Mesendoderm (in vitro differentiated cells): ENCODE measurements around the gene MRO.

Experiments used
- DNase-seq: peaks from one replicate; pipeline ENCODE4 v3.0.0; 2013
- H2AK5ac ChIP-seq: 2 replicates; pipeline ENCODE4 v1.6.1; 2013; ENCODE audit warnings: low read length, inconsistent platforms
- H2BK120ac ChIP-seq: 2 replicates; pipeline ENCODE4 v1.6.1; 2013; ENCODE audit warnings: low read depth, mild to moderate bottlenecking, low read length, moderate library complexity, mixed read lengths
- H2BK15ac ChIP-seq: replicated peaks from 2 replicates; pipeline ENCODE4 v1.6.1; 2013; ENCODE audit warnings: low read depth, mild to moderate bottlenecking, moderate library complexity
- H2BK5ac ChIP-seq: 2 replicates; pipeline ENCODE4 v1.6.1; 2013; ENCODE audit warnings: low read length, inconsistent platforms
- H3K18ac ChIP-seq: 2 replicates; pipeline ENCODE4 v1.6.1; 2013; ENCODE audit warnings: mild to moderate bottlenecking, low read length, mixed read lengths
- H3K23ac ChIP-seq: one replicate; pipeline ENCODE4 v1.6.1; 2013; ENCODE audit warnings: low read length
- H3K27ac ChIP-seq: 2 replicates; pipeline ENCODE4 v1.5.1; 2013; ENCODE audit warnings: low read depth, mild to moderate bottlenecking, inconsistent platforms, low read length, moderate library complexity
- H3K27me3 ChIP-seq: 2 replicates; pipeline ENCODE4 v1.6.1; 2013; ENCODE audit warnings: low read length, control low read depth, mild to moderate bottlenecking, inconsistent platforms; ENCODE audit not compliant: insufficient read depth, poor library complexity
- H3K36me3 ChIP-seq: 2 replicates; pipeline ENCODE4 v1.6.1; 2013; ENCODE audit warnings: low read length, inconsistent platforms; ENCODE audit not compliant: control insufficient read depth, insufficient read depth
- H3K4ac ChIP-seq: one replicate; pipeline ENCODE4 v1.6.1; 2013; ENCODE audit warnings: low read depth, mild to moderate bottlenecking, low read length, moderate library complexity
- H3K4me1 ChIP-seq: 2 replicates; pipeline ENCODE4 v1.6.1; 2013; ENCODE audit warnings: low read depth, low read length, inconsistent platforms; ENCODE audit not compliant: control insufficient read depth
- H3K4me2 ChIP-seq: 2 replicates; pipeline ENCODE4 v1.6.1; 2013; ENCODE audit warnings: low read length
- H3K4me3 ChIP-seq: 2 replicates; pipeline ENCODE4 v1.5.1; 2013; ENCODE audit warnings: mild to moderate bottlenecking, low read length
- H3K56ac ChIP-seq: one replicate; pipeline ENCODE4 v1.6.1; 2013; ENCODE audit warnings: low read length
- H3K79me1 ChIP-seq: 2 replicates; pipeline ENCODE4 v1.6.1; 2013; ENCODE audit warnings: low read length, inconsistent platforms
- H3K79me2 ChIP-seq: 2 replicates; pipeline ENCODE4 v1.6.1; 2013; ENCODE audit warnings: mild to moderate bottlenecking, low read length; ENCODE audit not compliant: control insufficient read depth, insufficient read depth
- H3K9ac ChIP-seq: 2 replicates; pipeline ENCODE4 v1.6.1; 2013; ENCODE audit warnings: low read length, inconsistent platforms
- H4K5ac ChIP-seq: one replicate; pipeline ENCODE4 v1.6.1; 2013; ENCODE audit warnings: low read length
- H4K8ac ChIP-seq: one replicate; pipeline ENCODE4 v1.6.1; 2013; ENCODE audit warnings: low read depth, mild to moderate bottlenecking, control low read depth, low read length, moderate library complexity
- WGBS: extraction: QIAGEN DNeasy Blood & Tissue Kit; methylation state at CpG from one replicate; pipeline ENCODE4 v1.1.7; 2013; ENCODE audit warnings: low lambda C conversion rate, missing lambda C conversion rate; ENCODE audit not compliant: insufficient coverage; ENCODE audit errors: extremely low coverage; 5-methylcytosine and 5-hydroxymethylcytosine counted together

Gene MRO

DNA sequence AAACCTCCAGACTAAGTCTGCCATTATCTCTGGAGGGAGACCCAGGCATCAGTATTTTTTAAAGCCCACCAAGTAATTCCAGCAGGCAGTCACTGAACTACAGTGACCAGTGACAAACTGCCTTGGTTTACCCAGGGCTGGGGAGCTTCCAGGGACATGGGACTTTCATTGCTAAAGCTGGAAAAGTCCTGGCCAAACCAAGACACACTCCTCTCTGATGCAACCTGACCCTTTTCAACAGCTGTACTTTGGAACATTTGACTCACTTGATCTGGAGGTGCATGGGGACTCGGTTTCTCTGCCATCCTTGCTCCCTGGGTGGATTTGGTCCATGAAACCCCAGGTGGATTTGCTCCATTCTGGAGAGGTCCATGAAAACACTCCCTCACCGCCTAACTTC, 7.0 kb downstream of the MRO start:
- H3K23ac ChIP-seq = no peak overlapping the region
- H3K79me1 ChIP-seq = no peaks in the 10 kb centered on the region
- H3K27me3 ChIP-seq = no peaks in the 10 kb centered on the region
- DNase-seq = no peak
- H3K56ac ChIP-seq = no peak overlapping the region
- H2BK120ac ChIP-seq = no peak overlapping the region
- H3K79me2 ChIP-seq = no peaks in the 10 kb centered on the region
- H2BK15ac ChIP-seq = no peak overlapping the region
- no CpG with 5 or more reads among the region's 2 CpGs for WGBS
- H4K8ac ChIP-seq = no peak overlapping the region
- H3K4me1 ChIP-seq = no peaks in the 10 kb centered on the region
- no peak overlapping the region for H3K4me3 ChIP-seq
- no peak overlapping the region for H3K18ac ChIP-seq
- H3K9ac ChIP-seq = no peak overlapping the region
- no peak overlapping the region for H2AK5ac ChIP-seq
- no peak overlapping the region for H3K27ac ChIP-seq
- no peak overlapping the region for H4K5ac ChIP-seq
- H3K36me3 ChIP-seq = no peaks in the 10 kb centered on the region
- no peak overlapping the region for H3K4me2 ChIP-seq
- H3K4ac ChIP-seq = no peak overlapping the region
- H2BK5ac ChIP-seq = no peak overlapping the region

DNA sequence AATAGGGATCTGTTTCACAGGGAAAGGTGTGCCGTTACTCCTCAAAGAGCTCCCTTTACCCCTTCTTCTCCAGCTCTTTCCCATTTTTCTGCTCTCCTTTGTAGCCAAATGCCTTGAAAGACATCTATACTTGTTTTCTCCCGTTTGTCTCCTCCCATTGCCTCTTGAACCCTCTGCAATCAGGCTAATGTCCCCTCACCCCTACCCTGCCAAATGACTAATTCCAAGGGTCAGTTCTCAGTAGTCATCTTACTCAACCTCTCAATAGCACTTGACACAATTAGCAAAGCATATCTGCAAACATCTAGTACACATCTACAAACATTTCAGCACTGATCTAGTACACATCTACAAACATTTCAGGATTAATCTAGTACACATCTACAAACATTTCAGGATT, 12.6 kb downstream of the MRO start:
- H3K27ac ChIP-seq = no peak overlapping the region
- H3K23ac ChIP-seq = no peak overlapping the region
- H2AK5ac ChIP-seq = no peak overlapping the region
- H2BK5ac ChIP-seq = no peak overlapping the region
- no peak overlapping the region for H3K56ac ChIP-seq
- no peak overlapping the region for H3K4me2 ChIP-seq
- no peaks in the 10 kb centered on the region for H3K27me3 ChIP-seq
- H3K4me1 ChIP-seq = peaks cover 6% of the 10 kb centered on the region
- no peak overlapping the region for H4K5ac ChIP-seq
- H2BK120ac ChIP-seq = no peak overlapping the region
- no peak overlapping the region for H3K4me3 ChIP-seq
- no peaks in the 10 kb centered on the region for H3K79me1 ChIP-seq
- H3K18ac ChIP-seq = no peak overlapping the region
- no peak overlapping the region for H4K8ac ChIP-seq
- H2BK15ac ChIP-seq = no peak overlapping the region
- DNase-seq = no peak
- H3K9ac ChIP-seq = no peak overlapping the region
- no peaks in the 10 kb centered on the region for H3K36me3 ChIP-seq
- no peaks in the 10 kb centered on the region for H3K79me2 ChIP-seq
- H3K4ac ChIP-seq = no peak overlapping the region
- WGBS = no CpG with 5 or more reads among the region's 2 CpGs

DNA sequence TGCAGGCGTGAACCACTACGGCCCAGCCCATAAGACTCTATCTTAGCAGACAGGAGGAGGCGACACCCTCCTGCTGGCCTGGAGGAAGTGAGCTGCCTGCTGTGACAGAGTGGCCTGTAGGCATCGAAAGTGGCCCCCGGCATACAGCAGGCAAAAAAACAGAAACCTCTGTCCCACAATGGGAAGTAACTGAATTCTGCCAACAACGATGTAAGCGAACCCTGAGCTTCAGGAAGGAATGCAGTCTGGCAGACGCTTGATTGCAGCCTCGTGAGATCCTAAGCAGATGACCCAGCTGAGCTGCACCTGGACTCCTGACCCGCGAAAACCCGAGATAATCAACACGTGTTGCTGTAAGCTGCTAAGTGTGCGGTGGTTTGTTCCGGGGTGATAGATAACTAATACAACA, 13.6 kb downstream of the MRO start:
- no peak overlapping the region for H3K9ac ChIP-seq
- H2AK5ac ChIP-seq = no peak overlapping the region
- WGBS = no CpG with 5 or more reads among the region's 15 CpGs
- no peak overlapping the region for H2BK120ac ChIP-seq
- H3K27me3 ChIP-seq = no peaks in the 10 kb centered on the region
- H4K5ac ChIP-seq = no peak overlapping the region
- no peaks in the 10 kb centered on the region for H3K79me1 ChIP-seq
- H3K79me2 ChIP-seq = no peaks in the 10 kb centered on the region
- H3K4me2 ChIP-seq = no peak overlapping the region
- H3K56ac ChIP-seq = no peak overlapping the region
- H2BK5ac ChIP-seq = no peak overlapping the region
- no peak overlapping the region for H2BK15ac ChIP-seq
- no peak overlapping the region for H4K8ac ChIP-seq
- no peak overlapping the region for H3K4ac ChIP-seq
- H3K4me1 ChIP-seq = peaks cover 6% of the 10 kb centered on the region
- no peak overlapping the region for H3K4me3 ChIP-seq
- DNase-seq = peak; percentile 92
- no peak overlapping the region for H3K23ac ChIP-seq
- no peaks in the 10 kb centered on the region for H3K36me3 ChIP-seq
- H3K18ac ChIP-seq = no peak overlapping the region
- no peak overlapping the region for H3K27ac ChIP-seq

DNA sequence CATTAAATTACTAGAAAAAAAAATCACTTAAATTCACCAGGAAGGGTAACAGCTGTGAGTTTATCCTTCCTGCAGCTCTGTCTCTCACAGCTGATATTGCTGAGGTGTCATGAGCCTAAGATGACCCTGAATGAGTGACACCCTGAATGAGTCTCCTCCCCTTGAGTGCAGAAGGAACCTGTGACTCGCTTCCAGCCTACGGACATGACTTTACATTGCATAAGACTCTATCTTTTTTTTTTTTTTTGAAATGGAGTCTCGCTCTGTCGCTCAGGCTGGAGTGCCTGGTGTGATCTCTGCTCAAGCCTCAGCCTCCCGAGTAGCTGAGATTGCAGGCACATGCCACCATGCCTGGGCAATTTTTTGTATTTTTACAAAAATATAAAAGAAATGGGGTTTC, 14.1 kb downstream of the MRO start:
- no peak overlapping the region for H3K4me3 ChIP-seq
- no peaks in the 10 kb centered on the region for H3K79me2 ChIP-seq
- no peak overlapping the region for H4K5ac ChIP-seq
- peak; percentile 27 for DNase-seq
- no peak overlapping the region for H3K23ac ChIP-seq
- no peak overlapping the region for H2BK120ac ChIP-seq
- no peaks in the 10 kb centered on the region for H3K79me1 ChIP-seq
- peaks cover 6% of the 10 kb centered on the region for H3K4me1 ChIP-seq
- no peak overlapping the region for H3K9ac ChIP-seq
- no peak overlapping the region for H2BK15ac ChIP-seq
- no peak overlapping the region for H4K8ac ChIP-seq
- no peak overlapping the region for H2AK5ac ChIP-seq
- no peaks in the 10 kb centered on the region for H3K36me3 ChIP-seq
- H3K27ac ChIP-seq = no peak overlapping the region
- no CpG with 5 or more reads among the region's 5 CpGs for WGBS
- H3K4me2 ChIP-seq = no peak overlapping the region
- no peak overlapping the region for H3K4ac ChIP-seq
- no peak overlapping the region for H3K18ac ChIP-seq
- H2BK5ac ChIP-seq = no peak overlapping the region
- no peaks in the 10 kb centered on the region for H3K27me3 ChIP-seq
- no peak overlapping the region for H3K56ac ChIP-seq

DNA sequence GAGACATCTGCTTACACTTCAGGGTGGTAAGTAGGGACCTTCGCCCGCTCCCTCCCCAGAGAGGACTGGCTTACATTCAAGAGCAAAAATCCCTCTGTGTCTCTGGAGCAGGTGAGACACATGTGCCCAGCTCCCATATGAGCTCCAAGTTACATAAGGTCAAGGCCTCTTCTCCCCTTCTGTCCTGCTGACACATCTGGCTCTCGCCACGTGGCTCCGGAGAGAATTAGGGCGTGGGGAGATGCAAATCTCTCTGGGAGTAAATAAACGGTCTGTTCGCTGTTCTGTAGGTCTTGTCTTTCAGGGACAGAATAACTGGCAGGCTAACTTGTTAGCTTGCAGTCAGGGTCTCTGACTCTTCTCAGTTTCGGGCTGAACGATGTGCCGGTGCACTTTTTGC, 16.2 kb downstream of the MRO start:
- H4K5ac ChIP-seq = no peak overlapping the region
- H3K23ac ChIP-seq = no peak overlapping the region
- H2BK5ac ChIP-seq = no peak overlapping the region
- H3K27ac ChIP-seq = no peak overlapping the region
- H4K8ac ChIP-seq = no peak overlapping the region
- no CpG with 5 or more reads among the region's 11 CpGs for WGBS
- H3K18ac ChIP-seq = no peak overlapping the region
- no peak overlapping the region for H3K4me3 ChIP-seq
- H3K27me3 ChIP-seq = no peaks in the 10 kb centered on the region
- no peak overlapping the region for H2BK120ac ChIP-seq
- no peak overlapping the region for H3K56ac ChIP-seq
- no peaks in the 10 kb centered on the region for H3K36me3 ChIP-seq
- H3K79me1 ChIP-seq = no peaks in the 10 kb centered on the region
- no peak for DNase-seq
- no peak overlapping the region for H3K4me2 ChIP-seq
- no peak overlapping the region for H3K9ac ChIP-seq
- peaks cover 6% of the 10 kb centered on the region for H3K4me1 ChIP-seq
- H2AK5ac ChIP-seq = no peak overlapping the region
- no peak overlapping the region for H3K4ac ChIP-seq
- H2BK15ac ChIP-seq = no peak overlapping the region
- no peaks in the 10 kb centered on the region for H3K79me2 ChIP-seq

DNA sequence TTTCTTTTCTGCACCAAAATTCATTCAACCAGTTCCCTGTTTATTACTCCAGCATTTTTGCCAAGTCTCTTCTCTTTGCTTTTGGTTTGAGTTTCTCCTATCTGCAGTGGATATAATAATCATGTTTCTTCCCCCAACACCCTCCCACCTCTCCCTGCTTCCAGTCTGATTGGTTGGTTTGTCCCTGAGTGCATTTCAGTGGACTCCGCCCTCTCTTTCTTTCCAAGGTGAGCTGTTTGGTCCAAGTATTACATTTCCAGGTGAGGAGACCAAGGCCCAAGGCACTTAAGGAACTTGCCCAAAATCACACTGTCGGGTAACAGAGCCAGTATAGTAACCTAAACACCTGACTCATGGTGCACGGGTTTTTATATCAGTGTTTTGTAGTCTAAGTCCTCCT, 17.7 kb downstream of the MRO start:
- no peaks in the 10 kb centered on the region for H3K79me1 ChIP-seq
- no peaks in the 10 kb centered on the region for H3K27me3 ChIP-seq
- no peak overlapping the region for H3K4ac ChIP-seq
- no peak for DNase-seq
- H3K27ac ChIP-seq = no peak overlapping the region
- no peak overlapping the region for H2AK5ac ChIP-seq
- H3K4me3 ChIP-seq = no peak overlapping the region
- H3K18ac ChIP-seq = no peak overlapping the region
- H3K36me3 ChIP-seq = no peaks in the 10 kb centered on the region
- no peak overlapping the region for H3K56ac ChIP-seq
- no peak overlapping the region for H4K5ac ChIP-seq
- H3K4me1 ChIP-seq = peaks cover 6% of the 10 kb centered on the region
- H2BK120ac ChIP-seq = no peak overlapping the region
- no CpG with 5 or more reads among the region's 3 CpGs for WGBS
- H3K23ac ChIP-seq = no peak overlapping the region
- H4K8ac ChIP-seq = no peak overlapping the region
- H3K9ac ChIP-seq = no peak overlapping the region
- no peak overlapping the region for H2BK15ac ChIP-seq
- H2BK5ac ChIP-seq = no peak overlapping the region
- no peak overlapping the region for H3K4me2 ChIP-seq
- no peaks in the 10 kb centered on the region for H3K79me2 ChIP-seq
